D721Med (cell line): ENCODE measurements around the gene SVOPL.

Experiments used
- DNase-seq: peaks from one replicate; pipeline ENCODE4 v3.0.0; 2011; ENCODE audit warnings: low spot score; ENCODE audit not compliant: insufficient read length
- FAIRE-seq: peaks from 2 replicates; lab custom pipeline; 2011; peaks lifted over from hg19 to GRCh38; lab: Jason Lieb, UNC
- CTCF ChIP-seq: IDR thresholded peaks from 2 replicates; pipeline ENCODE4 v1.5.1; 2012; ENCODE audit warnings: mild to moderate bottlenecking, control low read depth; ENCODE audit not compliant: insufficient read depth; ENCODE audit errors: missing control alignments

Gene SVOPL

GRCh38 chr7:138608275-138608674, 92.9 kb downstream of the SVOPL start:
- FAIRE-seq (no peak), DNase-seq (no peak)
- no peak for TF ChIP-seq CTCF

- TF ChIP-seq CTCF: no peak
- no peak for FAIRE-seq
- DNase-seq: no peak
These were observed 93.7 kb downstream of the SVOPL start for GRCh38 chr7:138607216-138608126.

GRCh38 chr7:138606236-138606635, 94.9 kb downstream of the SVOPL start:
- no peak for DNase-seq
- FAIRE-seq: no peak
- TF ChIP-seq CTCF: no peak

GRCh38 chr7:138603549-138604318, 97.4 kb downstream of the SVOPL start:
- FAIRE-seq (no peak), DNase-seq (no peak)
- TF ChIP-seq CTCF: no peak

- TF ChIP-seq CTCF: no peak
These were observed 98.7 kb downstream of the SVOPL start for GRCh38 chr7:138602451-138602850.

GRCh38 chr7:138595454-138595853, 105.7 kb downstream of the SVOPL start:
- no peak for TF ChIP-seq CTCF
- DNase-seq: no peak
- no peak for FAIRE-seq

More at GRCh38 chr7:138602451-138602850, 98.7 kb downstream of the SVOPL start:
- no peak for DNase-seq
- FAIRE-seq: no peak

- no peak for TF ChIP-seq CTCF
- FAIRE-seq (no peak), DNase-seq (no peak)
These were observed 111.0 kb downstream of the SVOPL start for GRCh38 chr7:138590154-138590553.
